Kidney (tissue), 14 donors: Measurements from ENCODE around the gene KCNN3. TPM values are rescaled to one million over a fixed set of nuclear protein-coding genes. Genes with fewer than 3 reads are reported as not detected.

Experiments used
- DNase-seq, 5 donors: peaks; one replicate each; pipeline ENCODE4 v3.0.0-alpha.2; 2013 to 2020
- FAIRE-seq: peaks from 2 replicates; lab custom pipeline; 2012; peaks lifted over from hg19 to GRCh38; lab: Jason Lieb, UNC
- H3K27ac ChIP-seq, 2 donors: one replicate each; pipeline ENCODE4 v1.7.0; 2013; ENCODE audit warnings: low read depth in 2 of 2, low read length in 2 of 2, inconsistent platforms in 1 of 2
- H3K27me3 ChIP-seq: one replicate; pipeline ENCODE4 v1.7.1; 2013; ENCODE audit warnings: low read length, inconsistent platforms; ENCODE audit not compliant: control insufficient read depth, insufficient read depth
- H3K36me3 ChIP-seq, 3 donors: one replicate each; pipeline versions ENCODE4 v1.7.0 to v1.7.1; 2013; ENCODE audit warnings: low read length in 3 of 3, control low read depth in 1 of 3, inconsistent platforms in 1 of 3; ENCODE audit not compliant: insufficient read depth in 3 of 3, control insufficient read depth in 2 of 3
- H3K4me1 ChIP-seq, 3 donors: one replicate each; pipeline versions ENCODE4 v1.7.0 to v1.7.1; 2013; ENCODE audit warnings: low read length in 3 of 3, inconsistent platforms in 1 of 3, low read depth in 1 of 3; ENCODE audit not compliant: control insufficient read depth in 2 of 3, insufficient read depth in 2 of 3
- H3K4me3 ChIP-seq, 3 donors: one replicate each; pipeline versions ENCODE4 v1.7.0 to v1.8.1; 2013; ENCODE audit warnings: low read length in 3 of 3, control low read depth in 1 of 3, inconsistent platforms in 1 of 3
- H3K9ac ChIP-seq, 3 donors: one replicate each; pipeline versions ENCODE4 v1.7.0 to v1.7.1; 2013; ENCODE audit warnings: low read length in 3 of 3, control low read depth in 1 of 3, inconsistent platforms in 1 of 3
- H3K9me3 ChIP-seq, 3 donors: one replicate each; pipeline versions ENCODE4 v1.7.0 to v1.7.1; 2013; ENCODE audit warnings: low read length in 3 of 3, control low read depth in 1 of 3, inconsistent platforms in 1 of 3; ENCODE audit not compliant: control insufficient read depth in 2 of 3, insufficient read depth in 1 of 3
- CTCF ChIP-seq: IDR thresholded peaks from 3 replicates; pipeline ENCODE4 v1.5.1; 2012; ENCODE audit warnings: mild to moderate bottlenecking, moderate library complexity, borderline replicate concordance; ENCODE audit not compliant: insufficient read depth; ENCODE audit errors: extremely low read depth
- intact Hi-C: fragments of 100-400 bp; cut with DNase I; formaldehyde crosslinking; loops from one replicate; pipeline ENCODE4 v1.11.1; 2022
- polyA plus RNA-seq: library from polyadenylated mRNA; stranded (reverse); fragments of 350-450 nt; fragmentation: Illumina TruSeq; extraction: RNeasy Lipid Tissue Mini Kit (QIAGEN cat#74804); gene quantifications from one replicate; pipeline ENCODE4 v1.2.3, GENCODE V29; 2014; ENCODE audit warnings: low read depth, low replicate concordance; ENCODE audit not compliant: insufficient read depth
- total RNA-seq: library from RNA; stranded (reverse); fragmentation: NEBNext Ultra II Directional; extraction: Animal tissue kit (Norgen Biotek cat#: 25700); gene quantifications from one replicate; pipeline ENCODE4 v1.2.1, GENCODE V29; 2021
- donor health status: control.
- donor health status: control.
- donor health status: control.
- donor health status: control.
- donor health status: control.
- donor health status: DM: yes; HTN: yes; CAD: no.
- donor health status: Normal renal cell carcinoma (clear cell type).

Gene KCNN3
- total and polyA plus RNA-seq, 2 donors from 2014 or later = 2.6 to 5.6 TPM

GRCh38 chr1:154848983-154849382 lies 21.1 kb downstream of the KCNN3 start:
- H3K27me3 ChIP-seq = no peaks in the 10 kb centered on the region
- H3K36me3 ChIP-seq = no peaks in the 10 kb centered on the region
- H3K4me1 ChIP-seq = no peaks in the 10 kb centered on the region
- H3K4me3 ChIP-seq = no peak overlapping the region
- no peak overlapping the region for H3K27ac ChIP-seq
- no peak for TF ChIP-seq CTCF
- no peaks in the 10 kb centered on the region for H3K9me3 ChIP-seq
- H3K9ac ChIP-seq = no peak overlapping the region
- DNase-seq (peak in 1 of 5 donors; percentile 22), FAIRE-seq (no peak)
- intact Hi-C loops = no loop called here

GRCh38 chr1:154847891-154848290 lies 22.2 kb downstream of the KCNN3 start:
- Histone ChIP-seq H3K4me3 (no peak overlapping the region), H3K27me3 (no peaks in the 10 kb centered on the region), H3K9ac (no peak overlapping the region), H3K36me3 (no peaks in the 10 kb centered on the region), H3K9me3 (no peaks in the 10 kb centered on the region), H3K27ac (no peak overlapping the region), H3K4me1 (no peaks in the 10 kb centered on the region)
- no peak for TF ChIP-seq CTCF
- FAIRE-seq (no peak), DNase-seq (no peak)
- intact Hi-C loops = no loop called here

- intact Hi-C loops = no loop called here
- no peak for FAIRE-seq
- Histone ChIP-seq H3K9me3 (no peaks in the 10 kb centered on the region), H3K36me3 (no peaks in the 10 kb centered on the region), H3K4me3 (no peak overlapping the region), H3K9ac (no peak overlapping the region), H3K4me1 (no peaks in the 10 kb centered on the region), H3K27ac (no peak overlapping the region), H3K27me3 (no peaks in the 10 kb centered on the region)
- DNase-seq = peak in 1 of 5 donors; percentile 26
- no peak for TF ChIP-seq CTCF
Observed at GRCh38 chr1:154846565-154847442, 23.3 kb downstream of the KCNN3 start.
